Vagina (tissue), 2 donors: Measurements from ENCODE around the gene VASH1. TPM values are rescaled to one million over a fixed set of nuclear protein-coding genes. Genes with fewer than 3 reads are reported as not detected.

Experiments
- DNase-seq, 2 donors: peaks; one replicate each; pipeline ENCODE4 v3.0.0-alpha.2; 2017; ENCODE audit errors: extremely low spot score in 2 of 2
- H3K27ac ChIP-seq: fragments of 200-600 bp; sonication (generic); one replicate; pipeline ENCODE4 v1.5.1; 2019
- H3K27me3 ChIP-seq: fragments of 200-600 bp; sonication (generic); one replicate; pipeline ENCODE4 v1.5.1; 2019
- H3K36me3 ChIP-seq, 2 donors: fragments of 200-600 bp; sonication (generic); one replicate each; pipeline ENCODE4 v1.5.1; 2017 to 2019
- H3K4me1 ChIP-seq: fragments of 200-600 bp; sonication (generic); one replicate; pipeline ENCODE4 v1.5.1; 2019
- H3K4me3 ChIP-seq, 2 donors: fragments of 200-600 bp; sonication (generic); 1 replicate in 1 of 2; 2 replicates in 1 of 2; pipeline ENCODE4 v1.5.1; 2016 to 2019
- H3K9me3 ChIP-seq: fragments of 200-600 bp; sonication (generic); one replicate; pipeline ENCODE4 v1.5.1; 2019
- POLR2A ChIP-seq, 2 donors: fragments of 450-650 bp; IDR thresholded peaks; one replicate each; pipeline ENCODE4 v1.6.1; 2017; ENCODE audit warnings: antibody characterized with exemption in 2 of 2, mild to moderate bottlenecking in 2 of 2, moderate library complexity in 2 of 2
- POLR2AphosphoS5 ChIP-seq, 2 donors: sonication (generic); formaldehyde crosslinking; IDR thresholded peaks; one replicate each; pipeline ENCODE4 v1.9.0; 2017; ENCODE audit warnings: antibody characterized with exemption in 2 of 2, mild to moderate bottlenecking in 2 of 2, low read depth in 1 of 2; ENCODE audit not compliant: insufficient read depth in 1 of 2
- intact Hi-C: fragments of 100-400 bp; cut with DNase I; formaldehyde crosslinking; loops from one replicate; pipeline ENCODE4 v1.15.1; 2023
- total RNA-seq: library from RNA; depleted of rRNA; stranded (reverse); fragments of >200 nt; gene quantifications from one replicate; pipeline ENCODE4 v1.2.3, GENCODE V29; 2016
- TF ChIP-seq, protein P1 (sequence below), 3 experiments: fragments of 450-650 bp in 2 of 3; fragments of 200-600 bp in 1 of 3; sonication (generic) in 1 of 3; IDR thresholded peaks; one replicate each; pipeline ENCODE4 v1.5.1; 2017 to 2019; ENCODE audit warnings: antibody characterized with exemption in 3 of 3, mild to moderate bottlenecking in 2 of 3, moderate library complexity in 2 of 3

Gene VASH1
- total RNA-seq, 1 donor from 2014 or later = 6.1 TPM

DNA sequence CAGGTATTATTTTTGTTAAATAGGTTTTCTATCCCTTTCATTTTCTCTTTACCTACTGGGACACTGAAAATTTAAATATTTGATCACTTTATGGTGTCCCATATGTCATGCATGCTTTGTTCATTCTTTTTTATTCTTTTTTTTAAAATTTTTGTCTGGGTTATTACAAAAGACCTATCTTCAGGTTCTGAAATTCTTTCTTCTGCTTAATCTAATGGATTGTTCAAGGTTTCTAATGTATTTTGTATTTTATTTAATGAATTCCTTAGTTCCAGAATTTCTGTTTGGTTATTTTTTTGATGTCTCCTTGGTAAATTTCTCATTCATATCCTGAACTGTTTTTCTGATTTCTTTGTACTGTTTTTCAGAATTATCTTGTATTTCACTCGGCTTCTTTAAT is 20.2 kb upstream of the VASH1 start:
- Histone ChIP-seq H3K27ac (no peak overlapping the region), H3K4me3 (no peak overlapping the region), H3K4me1 (no peaks in the 10 kb centered on the region), H3K9me3 (no peaks in the 10 kb centered on the region), H3K27me3 (no peaks in the 10 kb centered on the region), H3K36me3 (no peaks in the 10 kb centered on the region)
- intact Hi-C loops = no loop called here
- no peak for DNase-seq
- TF ChIP-seq POLR2AphosphoS5 (IDR thresholded peaks at IDR 0.05; ENCODE audit: insufficient read depth in 1 of 2, low read depth in 1 of 2) (no peak), POLR2A (IDR thresholded peaks at IDR 0.05) (no peak)
- TF ChIP-seq, protein P1, sequence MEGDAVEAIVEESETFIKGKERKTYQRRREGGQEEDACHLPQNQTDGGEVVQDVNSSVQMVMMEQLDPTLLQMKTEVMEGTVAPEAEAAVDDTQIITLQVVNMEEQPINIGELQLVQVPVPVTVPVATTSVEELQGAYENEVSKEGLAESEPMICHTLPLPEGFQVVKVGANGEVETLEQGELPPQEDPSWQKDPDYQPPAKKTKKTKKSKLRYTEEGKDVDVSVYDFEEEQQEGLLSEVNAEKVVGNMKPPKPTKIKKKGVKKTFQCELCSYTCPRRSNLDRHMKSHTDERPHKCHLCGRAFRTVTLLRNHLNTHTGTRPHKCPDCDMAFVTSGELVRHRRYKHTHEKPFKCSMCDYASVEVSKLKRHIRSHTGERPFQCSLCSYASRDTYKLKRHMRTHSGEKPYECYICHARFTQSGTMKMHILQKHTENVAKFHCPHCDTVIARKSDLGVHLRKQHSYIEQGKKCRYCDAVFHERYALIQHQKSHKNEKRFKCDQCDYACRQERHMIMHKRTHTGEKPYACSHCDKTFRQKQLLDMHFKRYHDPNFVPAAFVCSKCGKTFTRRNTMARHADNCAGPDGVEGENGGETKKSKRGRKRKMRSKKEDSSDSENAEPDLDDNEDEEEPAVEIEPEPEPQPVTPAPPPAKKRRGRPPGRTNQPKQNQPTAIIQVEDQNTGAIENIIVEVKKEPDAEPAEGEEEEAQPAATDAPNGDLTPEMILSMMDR (IDR thresholded peaks at IDR 0.05) = no peak

- DNase-seq = no peak
- Histone ChIP-seq H3K4me1 (no peaks in the 10 kb centered on the region), H3K4me3 (no peak overlapping the region), H3K27me3 (no peaks in the 10 kb centered on the region), H3K9me3 (no peaks in the 10 kb centered on the region), H3K36me3 (no peaks in the 10 kb centered on the region), H3K27ac (no peak overlapping the region)
- TF ChIP-seq POLR2A (IDR thresholded peaks at IDR 0.05) = no peak
- no peak for TF ChIP-seq POLR2AphosphoS5 (IDR thresholded peaks at IDR 0.05; ENCODE audit: insufficient read depth in 1 of 2, low read depth in 1 of 2)
- TF ChIP-seq, protein P1 (IDR thresholded peaks at IDR 0.05) = no peak
- intact Hi-C loops = no loop called here
Observed at GRCh38 chr14:76742185-76742584, 19.1 kb upstream of the VASH1 start.

GRCh38 chr14:76742966-76743365 is 18.3 kb upstream of the VASH1 start:
- H3K4me1 ChIP-seq = no peaks in the 10 kb centered on the region
- H3K4me3 ChIP-seq = no peak overlapping the region
- TF ChIP-seq POLR2AphosphoS5 (IDR thresholded peaks at IDR 0.05; ENCODE audit: insufficient read depth in 1 of 2, low read depth in 1 of 2) = no peak
- TF ChIP-seq POLR2A (IDR thresholded peaks at IDR 0.05) = no peak
- TF ChIP-seq, protein P1 (IDR thresholded peaks at IDR 0.05) = no peak
- no peaks in the 10 kb centered on the region for H3K9me3 ChIP-seq
- H3K27me3 ChIP-seq = no peaks in the 10 kb centered on the region
- H3K36me3 ChIP-seq = no peaks in the 10 kb centered on the region
- no peak for DNase-seq
- intact Hi-C loops = no loop called here
- H3K27ac ChIP-seq = no peak overlapping the region

- no peak overlapping the region for H3K4me3 ChIP-seq
Observed at GRCh38 chr14:76752744-76753143, 8.5 kb upstream of the VASH1 start.

GRCh38 chr14:76753541-76754198 is 7.6 kb upstream of the VASH1 start:
- H3K36me3 ChIP-seq = no peaks in the 10 kb centered on the region
- DNase-seq = peak in 1 of 2 donors; percentile 55
- intact Hi-C loops = no loop called here
- no peak overlapping the region for H3K4me3 ChIP-seq
- H3K4me1 ChIP-seq = no peaks in the 10 kb centered on the region
- no peaks in the 10 kb centered on the region for H3K9me3 ChIP-seq
- TF ChIP-seq, protein P1 (IDR thresholded peaks at IDR 0.05) = no peak
- TF ChIP-seq POLR2AphosphoS5 (IDR thresholded peaks at IDR 0.05; ENCODE audit: insufficient read depth in 1 of 2, low read depth in 1 of 2) = no peak
- TF ChIP-seq POLR2A (IDR thresholded peaks at IDR 0.05) = no peak
- H3K27ac ChIP-seq = no peak overlapping the region
- H3K27me3 ChIP-seq = no peaks in the 10 kb centered on the region

More at GRCh38 chr14:76752744-76753143, 8.5 kb upstream of the VASH1 start:
- Histone ChIP-seq H3K4me1 (no peaks in the 10 kb centered on the region), H3K9me3 (no peaks in the 10 kb centered on the region), H3K36me3 (no peaks in the 10 kb centered on the region), H3K27me3 (no peaks in the 10 kb centered on the region), H3K27ac (no peak overlapping the region)
- peak in 1 of 2 donors; percentile 82 for DNase-seq
- TF ChIP-seq POLR2AphosphoS5 (IDR thresholded peaks at IDR 0.05; ENCODE audit: insufficient read depth in 1 of 2, low read depth in 1 of 2) = no peak
- TF ChIP-seq POLR2A (IDR thresholded peaks at IDR 0.05) = no peak
- TF ChIP-seq, protein P1 (IDR thresholded peaks at IDR 0.05) = no peak
- intact Hi-C loops = no loop called here
